HCT116 (cell line): Measurements from ENCODE around the gene MAN1A1.

Experiments
- POLR2A ChIP-seq: IDR thresholded peaks from 2 replicates; pipeline ENCODE4 v1.7.0; 2011; ENCODE audit warnings: borderline replicate concordance; ENCODE audit not compliant: insufficient read depth, insufficient read length; ENCODE audit errors: extremely low read depth
- POLR2AphosphoS5 ChIP-seq: IDR thresholded peaks from 2 replicates; pipeline ENCODE4 v1.6.1; 2011; ENCODE audit warnings: mild to moderate bottlenecking, low read depth, low read length, moderate library complexity
- SIN3A ChIP-seq: IDR thresholded peaks from 2 replicates; pipeline ENCODE4 v1.6.1; 2012; ENCODE audit warnings: low read depth
- TCF7L2 ChIP-seq: IDR thresholded peaks from 2 replicates; pipeline ENCODE4 v1.7.0; 2011; ENCODE audit warnings: borderline replicate concordance, inconsistent platforms; ENCODE audit not compliant: insufficient read depth, insufficient read length; ENCODE audit errors: extremely low read depth
- TF ChIP-seq, protein P1 (sequence below), 3 experiments: fragments of 200-600 bp in 1 of 3; sonication (generic) in 1 of 3; IDR thresholded peaks in 2 of 3; conservative IDR thresholded peaks in 1 of 3; 2 replicates each; pipeline ENCODE4 v1.5.1; 2012 to 2017; ENCODE audit warnings: low read depth in 2 of 3, low read length in 2 of 3, antibody characterized with exemption in 1 of 3, borderline replicate concordance in 1 of 3, control low read depth in 1 of 3, mild to moderate bottlenecking in 1 of 3, mixed read lengths in 1 of 3, mixed run types in 1 of 3, moderate library complexity in 1 of 3; ENCODE audit not compliant: insufficient read depth in 1 of 3

DNA sequence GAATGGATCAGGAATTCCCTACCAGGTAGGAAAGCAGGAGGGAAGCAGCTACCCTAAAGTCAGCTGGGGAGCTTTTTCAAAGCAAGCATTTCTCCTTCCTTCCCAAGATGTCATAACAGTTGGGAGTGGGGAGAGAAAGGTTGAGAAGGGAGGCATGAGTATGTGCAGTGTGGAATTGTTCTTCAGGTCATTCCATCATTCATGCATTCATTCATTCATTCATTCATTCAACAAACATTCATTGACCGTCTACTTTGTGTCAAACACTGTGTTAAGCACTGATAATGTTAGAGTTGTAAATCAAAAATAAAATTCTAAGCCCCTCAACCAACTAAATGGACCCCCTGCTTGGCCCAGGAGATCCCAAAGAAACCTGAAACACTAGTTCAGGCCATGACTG, 221.9 kb downstream of the MAN1A1 start:
- TF ChIP-seq, protein P1, sequence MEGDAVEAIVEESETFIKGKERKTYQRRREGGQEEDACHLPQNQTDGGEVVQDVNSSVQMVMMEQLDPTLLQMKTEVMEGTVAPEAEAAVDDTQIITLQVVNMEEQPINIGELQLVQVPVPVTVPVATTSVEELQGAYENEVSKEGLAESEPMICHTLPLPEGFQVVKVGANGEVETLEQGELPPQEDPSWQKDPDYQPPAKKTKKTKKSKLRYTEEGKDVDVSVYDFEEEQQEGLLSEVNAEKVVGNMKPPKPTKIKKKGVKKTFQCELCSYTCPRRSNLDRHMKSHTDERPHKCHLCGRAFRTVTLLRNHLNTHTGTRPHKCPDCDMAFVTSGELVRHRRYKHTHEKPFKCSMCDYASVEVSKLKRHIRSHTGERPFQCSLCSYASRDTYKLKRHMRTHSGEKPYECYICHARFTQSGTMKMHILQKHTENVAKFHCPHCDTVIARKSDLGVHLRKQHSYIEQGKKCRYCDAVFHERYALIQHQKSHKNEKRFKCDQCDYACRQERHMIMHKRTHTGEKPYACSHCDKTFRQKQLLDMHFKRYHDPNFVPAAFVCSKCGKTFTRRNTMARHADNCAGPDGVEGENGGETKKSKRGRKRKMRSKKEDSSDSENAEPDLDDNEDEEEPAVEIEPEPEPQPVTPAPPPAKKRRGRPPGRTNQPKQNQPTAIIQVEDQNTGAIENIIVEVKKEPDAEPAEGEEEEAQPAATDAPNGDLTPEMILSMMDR (IDR thresholded peaks at IDR 0.05 in 2 of 3, conservative IDR thresholded peaks at IDR 0.05 in 1 of 3; ENCODE audit: borderline replicate concordance in 1 of 3, insufficient read depth in 1 of 3, low read depth in 2 of 3, low read length in 2 of 3): no peak
- TF ChIP-seq POLR2A (no peak), POLR2AphosphoS5 (no peak), TCF7L2 (no peak), SIN3A (no peak)
